ENCODE data around the gene CNOT2. TPM values are rescaled to one million over a fixed set of nuclear protein-coding genes. Genes with fewer than 3 reads are reported as not detected.

Gene CNOT2
- total and polyA plus RNA-seq, 2 experiments from 2014 or later = 67.3 to 158 TPM

- no peaks in the 10 kb centered on the region for H3K36me3 ChIP-seq (replicated peaks; ENCODE audit: insufficient read depth, low read depth)
- DNase-seq (ENCODE audit: low spot score) = no peak
- H3K9me2 ChIP-seq (replicated peaks; ENCODE audit: insufficient read depth) = no peaks in the 10 kb centered on the region
- no peak overlapping the region for H3K4me2 ChIP-seq
- no peak overlapping the region for H2AFZ ChIP-seq
- H3K4me1 ChIP-seq (ENCODE audit: insufficient read depth) = no peaks in the 10 kb centered on the region
- no peaks in the 10 kb centered on the region for H3K9me3 ChIP-seq (ENCODE audit: low read depth)
- WGBS (ENCODE audit: low lambda C conversion rate, missing lambda C conversion rate) = 79% methylated on average over 1 of the region's 1 CpG
- H3K27ac ChIP-seq = no peak overlapping the region
- H3K27me3 ChIP-seq = no peaks in the 10 kb centered on the region
- TF ChIP-seq CTCF (IDR thresholded peaks at IDR 0.05; ENCODE audit: poor library complexity) = no peak
- TF ChIP-seq EZH2 (IDR thresholded peaks at IDR 0.05; ENCODE audit: borderline replicate concordance) = no peak
- TF ChIP-seq EZH2phosphoT487 (IDR thresholded peaks at IDR 0.05; ENCODE audit: low read depth, severe bottlenecking, unreplicated experiment) = no peak
- H3K79me2 ChIP-seq = no peaks in the 10 kb centered on the region
- H4K20me1 ChIP-seq (ENCODE audit: insufficient read depth, poor library complexity, severe bottlenecking) = no peaks in the 10 kb centered on the region
- H3K4me3 ChIP-seq = no peak overlapping the region
Measured at GRCh38 chr12:70379846-70380245, 136.6 kb downstream of the CNOT2 start.

- Histone ChIP-seq H3K9me3 (ENCODE audit: low read depth) (no peaks in the 10 kb centered on the region), H2AFZ (no peak overlapping the region), H3K79me2 (no peaks in the 10 kb centered on the region), H3K36me3 (replicated peaks; ENCODE audit: insufficient read depth, low read depth) (no peaks in the 10 kb centered on the region), H3K4me1 (ENCODE audit: insufficient read depth) (no peaks in the 10 kb centered on the region), H3K4me2 (no peak overlapping the region), H3K27me3 (no peaks in the 10 kb centered on the region), H4K20me1 (ENCODE audit: insufficient read depth, poor library complexity, severe bottlenecking) (no peaks in the 10 kb centered on the region), H3K9me2 (replicated peaks; ENCODE audit: insufficient read depth) (no peaks in the 10 kb centered on the region), H3K27ac (no peak overlapping the region), H3K4me3 (no peak overlapping the region)
- TF ChIP-seq EZH2 (IDR thresholded peaks at IDR 0.05; ENCODE audit: borderline replicate concordance) (no peak), CTCF (IDR thresholded peaks at IDR 0.05; ENCODE audit: poor library complexity) (no peak), EZH2phosphoT487 (IDR thresholded peaks at IDR 0.05; ENCODE audit: low read depth, severe bottlenecking, unreplicated experiment) (no peak)
- 93% methylated on average over 4 of the region's 4 CpGs for WGBS (ENCODE audit: low lambda C conversion rate, missing lambda C conversion rate)
- no peak for DNase-seq (ENCODE audit: low spot score)
Measured at GRCh38 chr12:70383484-70383883, 140.3 kb downstream of the CNOT2 start.

- no peak for DNase-seq (ENCODE audit: low spot score)
- Histone ChIP-seq H3K36me3 (replicated peaks; ENCODE audit: insufficient read depth, low read depth) (no peaks in the 10 kb centered on the region), H3K9me2 (replicated peaks; ENCODE audit: insufficient read depth) (no peaks in the 10 kb centered on the region), H3K27me3 (no peaks in the 10 kb centered on the region), H4K20me1 (ENCODE audit: insufficient read depth, poor library complexity, severe bottlenecking) (no peaks in the 10 kb centered on the region), H3K4me3 (no peak overlapping the region), H3K9me3 (ENCODE audit: low read depth) (no peaks in the 10 kb centered on the region), H2AFZ (no peak overlapping the region), H3K4me2 (no peak overlapping the region), H3K27ac (no peak overlapping the region), H3K4me1 (ENCODE audit: insufficient read depth) (no peaks in the 10 kb centered on the region), H3K79me2 (no peaks in the 10 kb centered on the region)
- TF ChIP-seq EZH2 (IDR thresholded peaks at IDR 0.05; ENCODE audit: borderline replicate concordance) (no peak), CTCF (IDR thresholded peaks at IDR 0.05; ENCODE audit: poor library complexity) (no peak), EZH2phosphoT487 (IDR thresholded peaks at IDR 0.05; ENCODE audit: low read depth, severe bottlenecking, unreplicated experiment) (no peak)
- WGBS (ENCODE audit: low lambda C conversion rate, missing lambda C conversion rate) = 65% methylated on average over 3 of the region's 3 CpGs
Measured at GRCh38 chr12:70383886-70384285, 140.7 kb downstream of the CNOT2 start.

- WGBS (ENCODE audit: low lambda C conversion rate, missing lambda C conversion rate) = 78% methylated on average over 1 of the region's 1 CpG
- H3K9me3 ChIP-seq (ENCODE audit: low read depth) = no peaks in the 10 kb centered on the region
- no peaks in the 10 kb centered on the region for H4K20me1 ChIP-seq (ENCODE audit: insufficient read depth, poor library complexity, severe bottlenecking)
- peaks cover 2% of the 10 kb centered on the region for H3K79me2 ChIP-seq
- H3K9me2 ChIP-seq (replicated peaks; ENCODE audit: insufficient read depth) = no peaks in the 10 kb centered on the region
- H3K36me3 ChIP-seq (replicated peaks; ENCODE audit: insufficient read depth, low read depth) = no peaks in the 10 kb centered on the region
- no peaks in the 10 kb centered on the region for H3K27me3 ChIP-seq
- H3K27ac ChIP-seq = no peak overlapping the region
- no peak for TF ChIP-seq EZH2 (IDR thresholded peaks at IDR 0.05; ENCODE audit: borderline replicate concordance)
- H2AFZ ChIP-seq = no peak overlapping the region
- H3K4me3 ChIP-seq = no peak overlapping the region
- H3K4me2 ChIP-seq = no peak overlapping the region
- no peak for DNase-seq (ENCODE audit: low spot score)
- H3K4me1 ChIP-seq (ENCODE audit: insufficient read depth) = no peaks in the 10 kb centered on the region
Measured at GRCh38 chr12:70386771-70387170, 143.5 kb downstream of the CNOT2 start.
